Progenitor cell of endocrine pancreas (in vitro differentiated cells): ENCODE data around the gene GSK3B. TPM values are rescaled to one million over a fixed set of nuclear protein-coding genes. Genes with fewer than 3 reads are reported as not detected.

Source experiments
- DNase-seq: peaks from one replicate; pipeline ENCODE4 v3.0.0; 2021; ENCODE audit warnings: low spot score; ENCODE audit not compliant: unreplicated experiment
- H3K27ac Mint-ChIP-seq: 2 replicates; pipeline ENCODE4 v1.8.0; 2021; ENCODE audit warnings: mild to moderate bottlenecking, moderate library complexity, mixed read lengths
- H3K27me3 Mint-ChIP-seq: 2 replicates; pipeline ENCODE4 v1.8.0; 2021; ENCODE audit warnings: mixed read lengths
- H3K36me3 Mint-ChIP-seq: 2 replicates; pipeline ENCODE4 v1.8.0; 2022; ENCODE audit warnings: mixed read lengths; ENCODE audit not compliant: insufficient read depth
- H3K4me1 Mint-ChIP-seq: 2 replicates; pipeline ENCODE4 v1.8.0; 2021; ENCODE audit warnings: low read depth, mixed read lengths
- H3K4me3 Mint-ChIP-seq: 2 replicates; pipeline ENCODE4 v1.8.0; 2021; ENCODE audit warnings: low read depth, mild to moderate bottlenecking, moderate library complexity, mixed read lengths
- H3K9me3 Mint-ChIP-seq: 2 replicates; pipeline ENCODE4 v1.8.0; 2021; ENCODE audit warnings: low read depth, mixed read lengths
- CTCF ChIP-seq: fragments of 200-600 bp; sonication (generic); IDR thresholded peaks from one replicate; pipeline ENCODE4 v1.5.0; 2021; ENCODE audit warnings: antibody characterized with exemption, mild to moderate bottlenecking; ENCODE audit not compliant: unreplicated experiment
- total RNA-seq: library from RNA; stranded (reverse); gene quantifications from 2 replicates; pipeline ENCODE4 v1.2.1, GENCODE V29; 2021

The GSK3B gene
- total RNA-seq, 1 donor from 2014 or later = 80.0 TPM

DNA sequence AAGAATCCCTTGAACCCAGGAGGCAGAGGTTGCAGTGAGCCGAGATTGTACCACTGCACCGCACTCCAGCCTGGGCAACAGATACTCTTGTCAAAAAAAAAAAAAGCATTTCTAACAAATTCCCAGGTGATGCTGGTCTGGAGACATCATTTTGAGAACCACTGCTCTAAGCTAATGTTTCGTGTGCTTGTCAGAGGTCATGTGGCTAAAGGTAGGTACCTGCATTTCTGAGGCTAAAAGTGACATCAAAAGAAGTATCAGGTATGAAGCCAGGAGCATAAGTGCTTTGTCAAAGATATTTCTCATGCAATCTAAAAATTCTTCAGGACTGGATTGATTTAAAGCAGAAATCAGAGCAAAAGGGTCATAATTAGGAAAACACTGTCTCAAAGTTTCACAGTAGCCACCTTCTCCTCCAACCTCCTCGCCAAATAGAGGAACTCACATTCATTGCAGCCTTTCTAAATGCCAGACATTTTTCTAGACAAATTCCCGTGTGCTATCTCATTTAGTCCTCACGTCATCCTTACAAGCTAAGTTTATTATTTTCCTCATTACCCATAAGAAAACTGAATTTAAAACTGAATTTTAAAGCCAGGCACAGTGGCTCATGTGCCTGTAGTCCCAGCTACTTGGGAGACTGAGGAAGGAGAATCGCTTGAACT lies 25.7 kb upstream of the GSK3B start:
- Mint-ChIP-seq H3K36me3 (peaks cover 10% of the 10 kb centered on the region), H3K27me3 (no peaks in the 10 kb centered on the region), H3K4me1 (no peaks in the 10 kb centered on the region), H3K9me3 (peaks cover 18% of the 10 kb centered on the region), H3K4me3 (no peak overlapping the region), H3K27ac (no peak overlapping the region)
- no peak for TF ChIP-seq CTCF
- no peak for DNase-seq

- Mint-ChIP-seq H3K9me3 (peaks cover 13% of the 10 kb centered on the region), H3K4me3 (no peak overlapping the region), H3K4me1 (peaks cover 6% of the 10 kb centered on the region), H3K36me3 (peaks cover 5% of the 10 kb centered on the region), H3K27me3 (no peaks in the 10 kb centered on the region), H3K27ac (no peak overlapping the region)
- DNase-seq = no peak
- TF ChIP-seq CTCF = no peak
These were observed 20.7 kb upstream of the GSK3B start for GRCh38 chr3:120114981-120115380.

GRCh38 chr3:120114376-120114775 lies 20.1 kb upstream of the GSK3B start:
- TF ChIP-seq CTCF = no peak
- H3K4me1 Mint-ChIP-seq = peaks cover 6% of the 10 kb centered on the region
- DNase-seq = no peak
- H3K27ac Mint-ChIP-seq = no peak overlapping the region
- H3K4me3 Mint-ChIP-seq = no peak overlapping the region
- H3K36me3 Mint-ChIP-seq = peaks cover 5% of the 10 kb centered on the region
- H3K27me3 Mint-ChIP-seq = no peaks in the 10 kb centered on the region
- H3K9me3 Mint-ChIP-seq = peaks cover 13% of the 10 kb centered on the region

DNA sequence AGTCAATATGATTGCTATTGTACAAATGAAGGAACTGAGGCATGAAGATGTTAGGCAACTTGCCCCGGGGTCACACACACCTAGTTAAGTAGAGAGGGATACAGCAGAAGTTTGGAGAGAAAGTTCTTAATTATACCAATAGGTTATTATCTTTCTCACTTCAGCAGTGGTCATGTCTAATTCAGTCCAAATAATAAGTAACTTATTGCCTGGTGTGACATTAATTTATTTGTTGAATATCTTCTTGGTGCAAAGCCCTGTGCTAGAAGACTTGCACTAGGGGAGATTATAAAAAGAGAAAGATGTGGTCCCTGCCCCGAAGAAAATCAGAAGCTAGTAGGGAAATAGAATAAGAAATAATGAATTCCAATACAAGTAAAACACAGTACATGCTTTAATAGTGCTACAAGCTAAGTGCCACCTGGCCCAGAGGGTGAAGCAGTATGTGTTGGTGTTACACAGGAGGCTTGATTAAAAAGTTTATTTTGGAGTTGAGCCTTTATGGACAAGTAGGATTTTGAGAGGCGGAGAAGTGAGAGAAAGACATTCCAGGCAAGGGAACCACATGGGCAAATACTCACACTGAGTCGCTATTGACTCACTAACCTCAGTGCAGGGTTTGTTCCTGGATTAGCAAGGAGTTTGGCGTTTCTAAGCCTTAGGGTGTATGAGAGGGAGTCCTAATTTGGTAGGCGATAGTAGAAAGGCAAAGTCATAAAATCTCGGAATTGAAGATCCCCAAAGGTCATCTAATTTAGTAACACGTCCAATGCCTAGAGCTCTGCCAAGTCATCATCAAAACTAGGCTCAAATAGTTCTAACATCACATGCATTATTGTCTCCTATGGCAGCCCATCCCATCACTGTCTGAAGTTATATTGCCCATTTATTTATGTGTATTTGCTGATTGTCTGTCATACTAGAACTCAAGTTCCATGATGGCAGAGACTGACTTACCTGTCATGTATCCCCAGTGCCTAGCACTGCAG lies 19.2 kb upstream of the GSK3B start:
- Mint-ChIP-seq H3K4me3 (no peak overlapping the region), H3K9me3 (peaks cover 13% of the 10 kb centered on the region), H3K4me1 (peaks cover 6% of the 10 kb centered on the region), H3K27me3 (no peaks in the 10 kb centered on the region), H3K27ac (no peak overlapping the region), H3K36me3 (peaks cover 3% of the 10 kb centered on the region)
- no peak for DNase-seq
- TF ChIP-seq CTCF = no peak

DNA sequence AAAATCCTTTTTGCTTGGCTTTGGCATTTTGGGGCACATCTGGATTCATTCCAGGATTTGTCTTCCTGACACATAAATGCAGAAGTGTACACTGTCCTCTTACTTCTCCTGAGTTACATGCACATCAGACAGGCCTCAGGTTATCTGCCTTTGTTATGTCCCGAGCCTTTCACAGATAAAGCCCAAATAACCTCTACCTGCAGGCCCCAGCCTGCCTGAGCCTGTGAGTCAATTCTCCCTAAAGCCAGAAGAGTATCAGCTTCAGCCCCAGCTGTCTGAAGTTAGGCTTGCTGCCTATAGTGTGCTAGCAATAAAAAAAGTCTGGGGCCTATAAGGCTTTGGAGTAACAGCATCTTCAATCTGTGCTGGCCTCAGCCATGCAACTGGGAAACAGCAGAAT lies 17.7 kb upstream of the GSK3B start:
- Mint-ChIP-seq H3K36me3 (peaks cover under 1% of the 10 kb centered on the region), H3K27me3 (no peaks in the 10 kb centered on the region), H3K4me1 (peaks cover 6% of the 10 kb centered on the region), H3K27ac (peak overlapping the region; percentile 27), H3K4me3 (no peak overlapping the region), H3K9me3 (peaks cover 10% of the 10 kb centered on the region)
- no peak for DNase-seq
- no peak for TF ChIP-seq CTCF
